Epithelial cell of esophagus (primary cell): ENCODE data around the gene CELA1.

ENCODE experiments used
- DNase-seq: peaks from one replicate; pipeline ENCODE4 v3.0.0; 2010; ENCODE audit warnings: low read depth
- H3K4me3 ChIP-seq: 2 replicates; pipeline ENCODE4 v1.5.1; 2011; ENCODE audit warnings: mild to moderate bottlenecking, low read length, control low read depth
- CTCF ChIP-seq: IDR thresholded peaks from 2 replicates; pipeline ENCODE4 v1.5.1; 2011; ENCODE audit warnings: low read depth, mild to moderate bottlenecking, low read length, control low read depth, inconsistent platforms; ENCODE audit not compliant: insufficient read depth; ENCODE audit errors: missing control alignments

Gene CELA1

GRCh38 chr12:51382173-51382572, 35.7 kb upstream of the CELA1 start:
- H3K4me3 ChIP-seq: no peak overlapping the region
- no peak for DNase-seq
- no peak for TF ChIP-seq CTCF

- DNase-seq: no peak
- no peak for TF ChIP-seq CTCF
- H3K4me3 ChIP-seq: no peak overlapping the region
These were observed 35.0 kb upstream of the CELA1 start for GRCh38 chr12:51381226-51382079.

GRCh38 chr12:51379571-51379970, 33.1 kb upstream of the CELA1 start:
- no peak for DNase-seq
- TF ChIP-seq CTCF: no peak
- H3K4me3 ChIP-seq: no peak overlapping the region

GRCh38 chr12:51378749-51379148, 32.3 kb upstream of the CELA1 start:
- no peak for TF ChIP-seq CTCF
- DNase-seq: no peak
- no peak overlapping the region for H3K4me3 ChIP-seq

- H3K4me3 ChIP-seq: no peak overlapping the region
These were observed 30.9 kb upstream of the CELA1 start for GRCh38 chr12:51377099-51377984.

GRCh38 chr12:51374856-51375255, 28.4 kb upstream of the CELA1 start:
- no peak for DNase-seq
- no peak overlapping the region for H3K4me3 ChIP-seq
- no peak for TF ChIP-seq CTCF

More at GRCh38 chr12:51377099-51377984, 30.9 kb upstream of the CELA1 start:
- no peak for TF ChIP-seq CTCF
- DNase-seq: no peak
